ENCODE measurements around the gene GPX2. TPM values are rescaled to one million over a fixed set of nuclear protein-coding genes. Genes with fewer than 3 reads are reported as not detected.

The GPX2 gene
- total RNA-seq, 8 experiments from 2014 or later = 0.50 to 1.8 (median 0.92) TPM; not detected in 1

- peak in 1 of 8 experiments; percentile 23 for ATAC-seq (replicated peaks in 6 of 8)
- Histone ChIP-seq H3K4me1 (replicated peaks in 1 of 2) (peaks cover 7 to 9% of the 10 kb centered on the region in 2 donors), H3K4me3 (peak overlapping the region; percentile 57 to 79 (median 68)), H3K27ac (no peak overlapping the region)
- in situ Hi-C loops (cut with MboI; ENCODE audit: low pct_unique_long_range_greater_than_20kb in 2 of 9, low sequenced_read_pairs in 9 of 9, unreplicated experiment in 9 of 9) = no loop called here
- WGBS, 10 experiments = no CpG with 5 or more reads among the region's 31 CpGs
These were observed 29.0 kb upstream of the GPX2 start for GRCh38 chr14:64971491-64971942.

DNA sequence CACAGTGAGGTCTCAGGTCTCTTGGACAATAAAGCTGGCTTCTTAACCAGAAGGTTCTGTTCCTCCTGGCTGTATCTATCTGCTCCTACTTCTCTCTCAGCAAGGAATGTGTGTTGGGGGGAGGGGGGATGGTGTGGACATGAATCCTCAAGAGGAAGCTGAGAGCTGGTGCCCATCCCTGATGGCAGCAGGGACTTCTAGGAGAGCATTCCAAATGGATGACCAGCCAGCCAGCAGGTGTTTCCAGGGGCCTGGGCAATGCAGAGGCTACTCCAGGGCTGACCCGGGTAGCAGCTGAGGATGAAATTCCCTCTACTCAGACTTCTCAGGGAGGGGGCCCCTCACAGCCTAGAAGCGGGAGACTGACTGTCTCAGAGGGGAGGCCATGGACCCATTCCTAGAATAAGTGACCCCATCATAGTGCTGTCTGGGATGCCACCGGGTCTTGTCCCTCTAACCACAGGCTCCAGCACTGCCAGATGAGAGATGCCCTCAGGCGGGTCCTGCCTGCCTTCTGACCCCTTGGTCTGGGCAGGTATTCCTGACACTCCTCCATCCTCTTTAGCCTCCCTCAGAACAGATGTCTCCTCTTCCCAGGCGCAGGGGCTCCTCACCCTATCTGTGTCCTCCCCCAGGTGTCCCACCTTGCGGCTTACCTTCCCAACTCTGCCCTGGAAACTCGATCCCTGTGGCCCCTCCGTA is 28.4 kb upstream of the GPX2 start:
- peak in 5 of 8 experiments; percentile 2 to 6 (median 4) for ATAC-seq (replicated peaks in 6 of 8)
- 79 to 100% (median 82%) methylated on average over 1 to 2 of the region's 8 CpGs; no CpG with 5 or more reads in 6 of the 10 experiments for WGBS, 10 experiments

GRCh38 chr14:64970041-64970440 is 27.5 kb upstream of the GPX2 start:
- in situ Hi-C loops (cut with MboI; ENCODE audit: low pct_unique_long_range_greater_than_20kb in 2 of 9, low sequenced_read_pairs in 9 of 9, unreplicated experiment in 9 of 9) = no loop called here
- ATAC-seq (replicated peaks in 6 of 8) = no peak
- Histone ChIP-seq H3K27ac (no peak overlapping the region), H3K4me1 (replicated peaks in 1 of 2) (peaks cover 7 to 9% of the 10 kb centered on the region in 2 donors), H3K4me3 (no peak overlapping the region)
- 80 to 100% (median 100%) methylated on average over 1 to 2 of the region's 3 CpGs; no CpG with 5 or more reads in 4 of the 10 experiments for WGBS, 10 experiments

More for the DNA sequence above, 28.4 kb upstream of the GPX2 start:
- in situ Hi-C loops (cut with MboI; ENCODE audit: low pct_unique_long_range_greater_than_20kb in 2 of 9, low sequenced_read_pairs in 9 of 9, unreplicated experiment in 9 of 9) = no loop called here
- H3K4me3 ChIP-seq = peak overlapping the region; percentile 57 to 79 (median 68)
- peaks cover 7 to 9% of the 10 kb centered on the region in 2 donors for H3K4me1 ChIP-seq (replicated peaks in 1 of 2)
- H3K27ac ChIP-seq = no peak overlapping the region

DNA sequence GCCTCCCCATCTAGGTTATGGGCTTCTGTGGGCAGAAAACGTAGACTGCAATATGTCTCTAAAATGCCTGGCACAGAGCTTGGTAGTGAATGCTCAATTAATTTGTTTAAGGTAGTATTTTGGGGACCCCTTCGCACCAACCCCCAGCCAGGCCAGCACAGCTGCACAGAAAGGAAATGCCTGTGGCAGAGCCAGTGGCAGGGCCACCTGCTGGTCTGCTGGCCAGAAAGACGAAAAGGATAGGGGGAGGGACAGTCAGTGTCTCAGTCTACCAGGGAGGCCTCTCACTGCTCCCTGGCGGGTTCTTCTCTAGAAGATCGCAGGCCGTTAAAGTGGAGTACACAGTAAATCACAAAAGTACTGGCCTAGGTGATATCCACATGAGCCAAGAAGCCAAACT is 26.1 kb upstream of the GPX2 start:
- WGBS, 10 experiments = 25 to 88% (median 58%) methylated on average over 1 to 6 of the region's 6 CpGs; no CpG with 5 or more reads in 4 of the 10 experiments
- no peak overlapping the region for H3K27ac ChIP-seq
- no peak overlapping the region for H3K4me3 ChIP-seq
- ATAC-seq (replicated peaks in 6 of 8) = no peak
- peaks cover 7 to 9% of the 10 kb centered on the region in 2 donors for H3K4me1 ChIP-seq (replicated peaks in 1 of 2)
- in situ Hi-C loops (cut with MboI; ENCODE audit: low pct_unique_long_range_greater_than_20kb in 2 of 9, low sequenced_read_pairs in 9 of 9, unreplicated experiment in 9 of 9) = no loop called here

GRCh38 chr14:64968167-64968566 is 25.6 kb upstream of the GPX2 start:
- peaks cover 7 to 9% of the 10 kb centered on the region in 2 donors for H3K4me1 ChIP-seq (replicated peaks in 1 of 2)
- ATAC-seq (replicated peaks in 6 of 8) = no peak
- in situ Hi-C loops (cut with MboI; ENCODE audit: low pct_unique_long_range_greater_than_20kb in 2 of 9, low sequenced_read_pairs in 9 of 9, unreplicated experiment in 9 of 9) = no loop called here
- 33 to 100% (median 81%) methylated on average over 1 to 7 of the region's 7 CpGs; no CpG with 5 or more reads in 6 of the 10 experiments for WGBS, 10 experiments
- H3K4me3 ChIP-seq = no peak overlapping the region
- H3K27ac ChIP-seq = no peak overlapping the region

GRCh38 chr14:64966976-64967375 is 24.4 kb upstream of the GPX2 start:
- in situ Hi-C loops (cut with MboI; ENCODE audit: low pct_unique_long_range_greater_than_20kb in 2 of 9, low sequenced_read_pairs in 9 of 9, unreplicated experiment in 9 of 9) = no loop called here
- no peak for ATAC-seq (replicated peaks in 6 of 8)
- Histone ChIP-seq H3K27ac (no peak overlapping the region), H3K4me1 (replicated peaks in 1 of 2) (peaks cover 7 to 9% of the 10 kb centered on the region in 2 donors), H3K4me3 (no peak overlapping the region)
- WGBS, 10 experiments = 0 to 100% (median 70%) methylated on average over 1 to 2 of the region's 2 CpGs; no CpG with 5 or more reads in 7 of the 10 experiments

GRCh38 chr14:64965356-64966000 is 22.9 kb upstream of the GPX2 start:
- in situ Hi-C loops (cut with MboI; ENCODE audit: low pct_unique_long_range_greater_than_20kb in 2 of 9, low sequenced_read_pairs in 9 of 9, unreplicated experiment in 9 of 9) = no loop called here
- 40 to 98% (median 90%) methylated on average over 2 to 12 of the region's 15 CpGs for WGBS, 10 experiments
- Histone ChIP-seq H3K27ac (no peak overlapping the region), H3K4me1 (replicated peaks in 1 of 2) (peaks cover 0 to 1% of the 10 kb centered on the region in 2 donors), H3K4me3 (no peak overlapping the region)
- no peak for ATAC-seq (replicated peaks in 6 of 8)

- Histone ChIP-seq H3K4me3 (no peak overlapping the region), H3K27ac (no peak overlapping the region), H3K4me1 (replicated peaks in 1 of 2) (no peaks in the 10 kb centered on the region)
- no peak for ATAC-seq (replicated peaks in 6 of 8)
- in situ Hi-C loops (cut with MboI; ENCODE audit: low pct_unique_long_range_greater_than_20kb in 2 of 9, low sequenced_read_pairs in 9 of 9, unreplicated experiment in 9 of 9) = no loop called here
- WGBS, 10 experiments = 67 to 86% (median 83%) methylated on average over 1 of the region's 1 CpG; no CpG with 5 or more reads in 5 of the 10 experiments
These were observed 21.1 kb upstream of the GPX2 start for GRCh38 chr14:64963611-64964010.

DNA sequence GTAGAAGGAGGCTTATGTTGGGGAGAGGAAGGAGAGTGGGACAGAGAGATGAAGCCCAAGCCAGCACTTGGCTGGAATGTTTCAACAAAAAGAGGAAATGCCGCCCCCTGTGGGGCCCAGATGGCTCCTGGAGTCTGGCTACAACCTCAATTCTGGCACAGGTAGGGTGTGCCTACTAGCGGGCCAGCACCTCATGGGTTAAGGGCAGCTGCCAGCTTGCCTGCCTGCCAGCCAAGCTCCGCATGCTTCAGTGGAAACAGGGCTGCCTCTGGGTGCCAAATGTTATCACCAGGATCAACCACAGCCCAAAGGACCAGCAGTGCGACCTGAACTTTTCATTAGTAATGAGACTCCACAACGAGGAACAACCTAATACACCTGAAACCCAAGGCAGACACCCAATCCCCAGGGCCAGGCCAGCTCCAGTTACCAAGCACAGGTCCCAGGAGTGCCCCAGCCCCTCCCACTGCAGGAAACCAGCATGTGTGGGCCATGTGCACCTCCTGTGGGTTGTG is 18.3 kb upstream of the GPX2 start:
- H3K27ac ChIP-seq = no peak overlapping the region
- no peak for ATAC-seq (replicated peaks in 6 of 8)
- H3K4me1 ChIP-seq (replicated peaks in 1 of 2) = no peaks in the 10 kb centered on the region
- in situ Hi-C loops (cut with MboI; ENCODE audit: low pct_unique_long_range_greater_than_20kb in 2 of 9, low sequenced_read_pairs in 9 of 9, unreplicated experiment in 9 of 9) = no loop called here
- WGBS, 10 experiments = 33 to 80% (median 38%) methylated on average over 1 to 3 of the region's 5 CpGs; no CpG with 5 or more reads in 5 of the 10 experiments
- H3K4me3 ChIP-seq = no peak overlapping the region

DNA sequence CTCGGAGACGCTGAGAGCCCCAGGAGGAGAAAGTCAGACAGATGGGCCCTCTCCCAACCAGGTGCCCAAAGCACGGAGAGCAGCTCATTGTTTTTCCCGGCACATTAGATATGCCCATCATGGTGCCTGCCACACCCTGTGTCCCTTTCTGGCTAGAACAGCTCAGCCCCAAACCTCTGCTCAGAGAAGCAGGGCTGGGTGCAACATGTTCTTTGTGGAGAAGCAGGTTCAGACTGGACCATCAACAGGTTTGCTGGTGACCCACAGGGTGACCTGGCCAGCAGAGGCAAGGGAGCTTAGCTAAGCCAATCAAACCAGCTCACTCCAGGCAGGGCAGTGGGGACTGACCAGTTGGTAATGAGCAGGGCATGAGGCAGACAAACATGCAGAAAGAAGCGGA is 16.2 kb upstream of the GPX2 start:
- no peak for ATAC-seq (replicated peaks in 6 of 8)
- H3K4me1 ChIP-seq (replicated peaks in 1 of 2) = no peaks in the 10 kb centered on the region
- no peak overlapping the region for H3K4me3 ChIP-seq
- H3K27ac ChIP-seq = no peak overlapping the region
- in situ Hi-C loops (cut with MboI; ENCODE audit: low pct_unique_long_range_greater_than_20kb in 2 of 9, low sequenced_read_pairs in 9 of 9, unreplicated experiment in 9 of 9) = no loop called here
- 60 to 100% (median 100%) methylated on average over 1 to 5 of the region's 5 CpGs; no CpG with 5 or more reads in 3 of the 10 experiments for WGBS, 10 experiments

DNA sequence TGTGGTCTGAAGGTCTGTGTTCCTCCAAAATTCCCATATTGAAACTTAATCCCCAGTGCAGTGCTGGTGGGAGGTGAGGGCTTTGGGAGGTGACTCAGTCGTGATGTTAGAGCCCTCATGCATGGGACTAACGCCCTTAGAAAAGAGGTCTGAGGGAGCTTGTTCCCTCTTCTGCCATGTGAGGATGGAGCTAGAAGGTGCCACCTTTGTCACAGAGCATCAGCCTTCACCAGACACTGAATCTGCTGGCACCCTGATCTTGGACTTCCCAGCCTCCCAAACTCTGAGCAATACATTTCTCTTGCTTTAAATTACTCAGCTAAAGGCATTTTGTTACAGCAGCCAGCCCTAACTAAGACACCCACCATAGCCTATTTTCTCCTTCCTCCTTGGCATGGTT is 15.7 kb upstream of the GPX2 start:
- H3K4me1 ChIP-seq (replicated peaks in 1 of 2) = no peaks in the 10 kb centered on the region
- no peak overlapping the region for H3K4me3 ChIP-seq
- 67 to 100% (median 90%) methylated on average over 1 of the region's 2 CpGs; no CpG with 5 or more reads in 4 of the 10 experiments for WGBS, 10 experiments
- H3K27ac ChIP-seq = no peak overlapping the region
- in situ Hi-C loops (cut with MboI; ENCODE audit: low pct_unique_long_range_greater_than_20kb in 2 of 9, low sequenced_read_pairs in 9 of 9, unreplicated experiment in 9 of 9) = no loop called here
- ATAC-seq (replicated peaks in 6 of 8) = no peak

DNA sequence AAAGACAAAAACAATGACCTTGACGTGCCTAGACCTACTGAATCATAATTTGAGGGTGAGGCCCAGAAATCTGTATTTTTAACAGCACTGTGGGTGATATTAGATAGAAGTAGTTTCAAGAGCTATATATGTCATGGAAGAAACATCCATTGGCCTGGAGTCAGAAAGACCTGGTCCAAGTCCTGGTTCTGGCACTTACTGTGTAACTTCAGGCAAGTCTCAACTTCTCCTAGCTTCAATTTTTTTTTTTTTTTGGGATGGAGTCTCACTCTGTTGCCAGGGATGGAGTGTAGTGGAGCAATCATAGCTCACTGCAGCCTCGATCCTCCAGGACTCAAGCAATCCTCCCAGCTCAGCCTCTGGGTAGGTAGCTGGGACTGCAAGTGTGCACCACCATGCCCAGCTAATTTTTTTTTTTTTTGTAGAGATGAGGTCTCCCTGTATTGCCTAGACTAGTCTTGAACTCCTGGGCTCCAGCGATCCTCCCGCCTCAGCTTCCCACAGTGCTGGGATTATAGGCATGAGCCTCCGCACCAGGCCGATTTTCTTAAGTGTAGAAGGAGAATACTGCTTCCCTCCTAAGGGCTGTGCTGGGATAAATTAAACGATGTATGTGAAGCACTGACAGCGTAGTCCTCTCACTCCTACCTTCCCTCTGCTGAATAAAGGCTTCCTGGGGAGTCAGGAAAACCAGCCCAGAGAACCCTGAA is 14.3 kb upstream of the GPX2 start:
- H3K4me1 ChIP-seq (replicated peaks in 1 of 2) = no peaks in the 10 kb centered on the region
- 73 to 100% (median 82%) methylated on average over 2 to 8 of the region's 8 CpGs; no CpG with 5 or more reads in 3 of the 10 experiments for WGBS, 10 experiments
- no peak for ATAC-seq (replicated peaks in 6 of 8)
- no peak overlapping the region for H3K4me3 ChIP-seq
- in situ Hi-C loops (cut with MboI; ENCODE audit: low pct_unique_long_range_greater_than_20kb in 2 of 9, low sequenced_read_pairs in 9 of 9, unreplicated experiment in 9 of 9) = no loop called here
- no peak overlapping the region for H3K27ac ChIP-seq

DNA sequence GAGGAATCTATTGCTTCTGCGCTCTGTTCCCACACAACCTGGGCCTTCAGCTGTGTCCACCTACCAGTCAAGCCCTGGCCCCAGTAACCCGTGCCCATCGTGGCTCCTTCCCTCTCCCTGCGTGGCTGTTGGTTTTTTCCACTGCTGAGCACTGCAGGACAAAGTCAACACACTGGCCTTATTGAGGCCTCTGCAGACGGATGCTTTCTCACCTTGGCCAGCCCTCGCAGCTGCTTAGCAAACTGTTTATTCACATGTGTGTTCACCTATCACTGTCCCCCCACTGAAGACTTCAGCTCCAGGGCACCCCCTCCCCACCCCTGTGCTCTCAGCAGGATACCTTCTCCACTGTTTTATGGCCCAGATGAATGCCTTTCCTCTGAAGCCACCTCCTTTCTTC is 12.8 kb upstream of the GPX2 start:
- peak in 1 of 8 experiments; percentile 39 for ATAC-seq (replicated peaks in 6 of 8)
- Histone ChIP-seq H3K4me3 (no peak overlapping the region), H3K4me1 (replicated peaks in 1 of 2) (no peaks in the 10 kb centered on the region), H3K27ac (no peak overlapping the region)
- in situ Hi-C loops (cut with MboI; ENCODE audit: low pct_unique_long_range_greater_than_20kb in 2 of 9, low sequenced_read_pairs in 9 of 9, unreplicated experiment in 9 of 9) = no loop called here
- 75 to 100% (median 83%) methylated on average over 1 to 4 of the region's 6 CpGs; no CpG with 5 or more reads in 6 of the 10 experiments for WGBS, 10 experiments

Measured in motor neuron (in vitro differentiated cells).